Stimulated activated CD8-positive, alpha-beta memory T cell treated with anti-CD3 and anti-CD28 coated beads, Interleukin-15, amount 100 ng/mL, for 48 hours (primary cell): ENCODE measurements around the gene ATP2B2.

Source experiments
- DNase-seq, 2 donors: peaks; one replicate each; pipeline ENCODE4 v3.0.0-alpha.2; 2020; ENCODE audit warnings: low read depth in 2 of 2

Gene ATP2B2

DNA sequence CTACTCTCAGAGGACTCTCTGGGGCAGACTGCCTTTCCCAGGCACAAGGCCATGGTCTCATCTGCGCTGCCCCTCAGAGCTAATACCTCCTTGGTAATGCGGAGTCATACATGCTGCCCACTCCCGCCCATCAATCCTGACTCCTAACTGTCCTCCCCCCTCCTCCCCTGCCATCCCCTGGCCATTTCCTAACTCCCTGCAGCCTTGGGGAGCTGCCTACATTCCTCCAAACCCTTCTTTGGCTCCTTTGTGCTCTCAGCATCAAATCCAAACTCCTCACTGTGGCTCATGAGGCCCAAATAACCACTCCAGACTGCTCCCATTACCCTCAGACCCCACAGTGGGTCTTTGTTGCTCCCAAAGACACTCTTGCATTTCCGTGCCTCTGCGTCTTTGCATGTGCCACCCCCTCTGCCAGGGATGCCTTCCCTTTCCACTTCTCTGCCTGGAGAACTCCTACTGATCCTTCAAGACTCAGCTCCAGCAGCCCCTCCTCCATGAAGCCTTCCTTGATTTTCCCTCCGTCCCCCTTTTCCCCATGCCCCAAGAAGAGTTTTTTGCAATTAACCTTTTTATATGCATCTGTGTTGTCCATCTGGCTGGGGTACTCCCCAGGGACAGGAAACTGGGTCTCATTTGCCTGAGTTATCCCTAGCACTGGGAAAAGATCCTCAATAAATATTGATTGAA, 5.5 kb upstream of the ATP2B2 start:
- DNase-seq: no peak

DNA sequence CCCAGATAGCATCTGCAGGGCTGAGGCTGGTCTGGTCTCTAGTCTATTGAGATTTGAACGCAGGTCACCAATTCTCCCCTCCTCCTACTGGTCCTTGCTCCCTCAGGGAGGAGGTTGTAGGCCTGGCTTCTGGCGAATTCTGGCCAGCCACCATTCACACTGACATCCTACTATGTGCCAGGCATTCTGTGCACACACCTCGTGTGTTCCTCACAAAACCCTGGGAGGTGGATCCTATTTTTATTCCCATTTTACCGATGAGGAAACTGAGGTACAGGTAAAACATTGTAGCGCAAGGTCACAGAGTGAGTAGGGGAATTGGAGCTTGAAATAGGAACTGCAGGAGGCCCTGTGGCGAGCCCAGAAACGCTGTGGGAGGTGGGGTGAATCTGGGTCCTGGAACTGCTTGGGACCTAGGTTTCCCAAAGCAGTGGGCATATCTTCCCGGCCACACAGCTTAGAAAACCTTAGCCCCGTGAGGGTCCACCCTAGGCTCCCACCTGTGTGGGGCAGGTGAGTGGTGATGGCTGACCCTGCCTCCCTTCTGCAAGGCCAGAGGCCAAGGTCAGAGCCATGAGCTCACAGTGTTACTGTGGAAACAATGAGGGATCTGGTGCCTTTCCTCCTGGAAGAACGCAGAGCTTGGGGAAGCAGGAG, 4.8 kb upstream of the ATP2B2 start:
- DNase-seq: no peak

GRCh38 chr3:10509325-10509724, 3.9 kb upstream of the ATP2B2 start:
- no peak for DNase-seq

- DNase-seq: no peak
Measured at GRCh38 chr3:10508619-10509260, 3.4 kb upstream of the ATP2B2 start.

GRCh38 chr3:10508235-10508618, 2.8 kb upstream of the ATP2B2 start:
- no peak for DNase-seq

DNA sequence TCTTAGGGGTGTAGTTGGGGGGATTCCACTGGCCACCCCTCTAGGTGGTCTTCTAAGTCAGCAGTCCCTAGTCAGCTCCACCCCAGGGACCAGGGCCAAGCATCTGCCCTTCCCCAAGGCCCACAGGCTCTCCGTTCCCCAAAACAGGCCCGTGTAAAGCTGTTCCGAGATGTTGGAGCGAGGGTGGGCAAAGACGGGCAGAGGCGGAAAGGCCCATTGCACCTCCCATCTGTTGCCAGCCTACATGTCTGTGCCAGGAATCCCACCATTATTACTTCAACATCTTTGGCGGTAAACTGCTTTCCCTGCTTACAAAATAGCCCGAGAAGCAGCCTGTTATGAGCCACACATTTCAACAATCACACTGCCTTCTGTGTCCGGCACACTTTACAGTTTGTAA, 1.9 kb upstream of the ATP2B2 start:
- no peak for DNase-seq

DNA sequence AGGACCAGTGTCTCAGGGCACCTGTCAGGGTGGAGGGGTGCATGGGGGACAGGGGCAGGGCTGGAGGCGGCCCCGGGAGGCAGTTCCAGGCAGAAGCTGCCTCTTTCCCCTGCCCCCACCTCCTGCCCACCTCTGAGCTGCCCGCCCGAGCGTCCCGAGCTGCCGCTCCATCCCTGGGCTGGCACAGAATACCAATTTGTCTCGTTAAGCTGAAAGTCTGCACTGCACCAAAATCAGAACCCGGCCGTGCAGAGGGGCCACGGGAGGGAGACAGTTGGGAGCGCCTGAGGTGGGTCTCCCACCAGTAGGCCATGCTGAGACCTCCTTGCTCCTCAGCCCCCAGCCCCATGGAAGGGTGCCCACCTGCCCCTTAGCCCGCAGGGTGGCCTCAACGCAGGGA, 1.3 kb upstream of the ATP2B2 start:
- DNase-seq: no peak

DNA sequence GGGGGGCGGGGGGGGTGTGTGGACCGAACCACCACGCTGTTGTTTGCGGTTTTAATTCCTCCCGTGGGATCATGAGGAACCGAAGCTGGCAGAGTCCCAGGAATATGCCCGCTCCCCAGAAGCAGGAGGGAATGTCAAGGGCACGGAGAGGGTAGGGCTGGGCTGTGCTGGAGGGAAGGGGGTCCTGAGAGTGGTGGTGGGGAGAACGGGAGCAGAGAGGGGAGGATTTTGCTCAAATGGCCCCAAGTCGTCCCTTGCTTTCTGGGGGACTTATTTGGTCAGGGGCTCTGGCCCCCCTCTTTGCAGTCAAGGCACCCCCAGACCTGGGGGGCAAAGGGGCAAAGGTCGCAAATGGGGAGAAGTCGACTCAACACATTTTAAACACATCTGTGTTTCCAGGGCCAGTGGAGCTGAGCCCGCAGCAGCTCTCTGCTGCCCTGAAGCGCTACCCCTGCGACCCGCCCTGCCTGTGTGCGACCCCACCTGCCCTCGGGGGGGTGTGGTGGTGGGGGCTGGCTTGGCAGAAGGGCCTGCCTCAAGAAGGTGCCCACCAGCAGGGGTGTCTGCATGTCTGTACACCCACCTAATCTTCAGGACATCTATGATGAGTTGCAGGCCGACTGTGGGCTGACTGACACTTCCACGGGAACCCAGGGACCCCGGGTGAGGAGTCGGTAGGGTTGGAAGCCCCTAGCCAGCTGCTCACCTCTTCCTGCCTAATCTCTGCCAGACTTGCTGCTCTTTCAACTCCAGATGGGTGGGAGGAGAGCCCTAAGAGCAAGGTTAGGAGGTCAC, 602 bp upstream of the ATP2B2 start:
- DNase-seq: no peak

GRCh38 chr3:10504171-10505049, 976 bp downstream of the ATP2B2 start:
- no peak for DNase-seq

- DNase-seq: no peak
Measured at GRCh38 chr3:10503217-10503796, 2.1 kb downstream of the ATP2B2 start.

GRCh38 chr3:10502185-10502880, 3.1 kb downstream of the ATP2B2 start:
- no peak for DNase-seq

- no peak for DNase-seq
Measured at GRCh38 chr3:10501664-10502052, 3.7 kb downstream of the ATP2B2 start.

DNA sequence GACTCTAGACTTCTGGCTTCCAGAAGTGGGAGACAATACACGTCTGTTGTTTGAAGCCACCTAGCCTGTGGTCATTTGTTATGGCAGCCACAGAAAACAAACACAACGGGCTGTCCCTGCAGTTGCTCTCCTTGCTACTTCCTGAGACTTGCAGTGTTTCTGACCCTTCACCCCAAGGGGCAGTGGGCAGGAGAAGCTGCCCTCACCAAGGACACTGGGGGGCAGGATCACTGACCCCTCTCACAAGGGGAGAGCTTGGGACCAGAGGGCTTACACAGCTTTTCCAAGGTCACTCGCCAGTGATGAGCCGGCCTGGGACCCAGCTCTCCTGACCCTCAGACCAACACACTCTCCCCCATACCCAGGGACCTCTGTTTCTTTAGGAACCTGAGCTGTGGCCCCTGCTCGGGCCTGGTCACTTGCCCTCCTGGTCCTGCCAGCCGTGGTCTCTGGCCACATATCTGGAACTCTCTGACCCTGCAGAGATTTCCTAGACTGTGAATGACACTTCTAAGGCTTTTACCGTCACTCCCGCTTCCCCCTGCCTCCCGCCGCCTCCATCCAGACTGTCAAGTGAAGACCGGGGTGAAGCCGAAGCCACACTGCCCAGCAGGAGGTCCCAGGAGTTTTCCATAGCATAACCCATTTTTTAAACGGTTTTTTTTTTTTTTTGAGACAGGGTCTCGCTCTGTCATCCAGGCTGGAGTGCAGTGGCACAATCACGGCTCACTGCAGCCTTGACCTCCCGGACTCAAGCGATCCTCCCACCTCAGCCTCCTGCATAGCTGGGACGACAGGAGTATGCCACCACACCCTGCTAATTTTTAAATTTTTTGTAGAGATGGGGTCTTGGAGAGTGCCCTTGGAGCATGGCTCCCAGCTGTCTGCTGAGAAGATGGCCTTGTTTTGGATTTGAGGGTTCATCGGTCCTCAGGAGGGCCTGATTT, 4.4 kb downstream of the ATP2B2 start:
- DNase-seq: no peak

DNA sequence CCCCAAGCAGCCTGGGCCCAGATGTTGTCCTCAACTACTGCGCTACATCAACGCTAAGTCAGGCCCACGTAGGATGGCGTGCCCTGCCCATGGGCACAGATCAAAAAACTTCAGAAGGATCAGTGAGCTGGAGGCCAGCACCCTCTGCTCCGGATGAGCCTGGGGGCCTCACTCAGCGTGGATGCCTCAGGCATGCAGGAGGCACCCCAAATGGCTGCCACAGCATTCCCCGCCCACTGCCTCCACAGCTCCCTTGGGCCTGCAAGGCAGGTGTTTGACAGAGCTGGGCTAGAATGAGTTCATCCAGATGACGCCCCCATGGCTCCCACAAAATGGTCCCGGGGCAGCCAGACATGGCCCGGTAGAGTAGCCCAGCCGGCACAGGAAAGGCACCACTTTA, 7.1 kb downstream of the ATP2B2 start:
- DNase-seq: no peak

- no peak for DNase-seq
Measured at GRCh38 chr3:10497439-10497838, 7.9 kb downstream of the ATP2B2 start.

DNA sequence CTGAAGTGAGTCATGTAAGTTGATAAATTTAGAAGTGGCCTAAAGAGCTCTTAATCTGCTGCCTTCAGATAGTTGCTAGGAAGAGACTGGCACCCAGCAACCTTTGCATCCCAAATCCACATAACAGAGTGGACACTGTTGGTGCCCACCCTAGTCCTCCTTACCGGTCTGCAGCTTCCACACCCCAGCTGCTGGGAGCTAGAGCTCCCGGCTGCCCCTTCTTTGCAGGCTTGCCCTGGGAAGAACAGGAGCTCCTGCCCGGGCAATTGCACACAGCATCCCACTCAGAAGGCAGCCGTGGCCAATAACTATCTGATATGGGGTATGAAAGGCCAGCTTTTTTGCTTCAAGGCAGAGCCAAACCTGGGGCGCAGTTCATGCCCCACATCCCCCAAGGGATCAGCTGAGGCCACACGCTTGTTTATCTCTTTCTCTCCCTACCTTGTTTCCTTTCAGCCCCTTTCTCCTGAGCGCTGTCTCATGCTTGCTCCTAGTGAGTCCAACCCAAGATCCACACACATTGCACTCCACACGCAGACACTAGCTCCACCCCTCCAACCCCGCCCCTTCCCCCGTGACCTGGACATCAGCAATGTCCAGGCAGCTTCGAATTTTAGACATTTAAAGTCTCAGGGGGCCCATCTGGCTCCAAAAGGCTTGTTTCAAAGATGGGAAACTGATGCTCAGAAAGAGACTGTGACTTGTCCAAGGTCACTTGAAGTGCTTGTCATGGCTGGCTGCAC, 9.1 kb downstream of the ATP2B2 start:
- DNase-seq: no peak

DNA sequence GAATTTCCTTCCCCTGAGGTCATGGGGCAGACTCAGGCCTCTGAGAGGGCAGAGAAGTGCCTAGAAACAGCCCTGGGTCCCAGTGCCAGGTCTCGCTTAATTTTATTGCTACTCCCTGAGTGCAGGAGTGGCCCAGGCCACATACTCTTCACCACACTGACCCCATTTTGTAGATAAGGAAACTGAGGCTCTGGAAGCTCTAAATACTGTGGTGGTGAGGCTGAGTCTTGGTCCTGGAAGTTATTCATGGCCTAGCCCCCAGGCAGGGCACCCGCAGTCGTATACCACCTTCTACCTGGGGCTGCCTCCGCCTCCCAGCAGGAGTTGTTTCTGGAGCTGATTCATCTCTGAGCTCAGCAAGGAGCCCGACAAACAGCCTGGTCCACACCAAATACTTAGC, 9.8 kb downstream of the ATP2B2 start:
- no peak for DNase-seq

DNA sequence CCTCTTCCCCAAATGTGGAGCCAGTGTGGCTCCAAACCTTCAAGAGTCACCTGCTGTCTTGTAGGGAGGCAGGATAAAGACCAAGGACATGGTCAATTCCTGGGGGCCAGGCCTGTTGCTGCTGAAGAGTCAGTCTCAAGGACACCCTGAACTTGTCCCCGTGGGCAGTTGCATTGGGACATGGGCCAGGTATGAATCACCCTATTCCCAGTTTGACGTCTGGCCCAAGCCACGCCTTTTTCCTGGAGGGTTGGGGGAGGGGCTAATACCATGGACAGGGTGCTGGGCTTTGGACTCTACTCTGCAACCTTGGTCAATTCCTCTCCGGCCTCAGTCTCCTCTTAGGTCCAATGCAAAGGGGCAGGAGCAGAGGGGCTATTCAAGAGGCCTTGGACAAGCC, 10.4 kb downstream of the ATP2B2 start:
- DNase-seq: no peak

GRCh38 chr3:10494180-10494579, 11.2 kb downstream of the ATP2B2 start:
- no peak for DNase-seq
